Gastrocnemius medialis (tissue), 4 donors: ENCODE data around the gene SHISA8.

Experiments
- CTCF ChIP-seq, 5 experiments: fragments of 450-650 bp in 3 of 5; fragments of 200-600 bp in 2 of 5; sonication (generic) in 2 of 5; IDR thresholded peaks in 4 of 5; conservative IDR thresholded peaks in 1 of 5; 1 replicate in 4 of 5; 2 replicates in 1 of 5; pipeline ENCODE4 v1.5.1; 2016 to 2019; ENCODE audit warnings: antibody characterized with exemption in 5 of 5, mild to moderate bottlenecking in 3 of 5, moderate library complexity in 3 of 5
- POLR2A ChIP-seq, 2 donors: fragments of 450-650 bp; IDR thresholded peaks; one replicate each; pipeline ENCODE4 v1.6.1; 2017; ENCODE audit warnings: antibody characterized with exemption in 2 of 2, mild to moderate bottlenecking in 2 of 2, moderate library complexity in 2 of 2

- TF ChIP-seq CTCF (IDR thresholded peaks at IDR 0.05 in 4 of 5, conservative IDR thresholded peaks at IDR 0.05 in 1 of 5): no peak
- TF ChIP-seq POLR2A (IDR thresholded peaks at IDR 0.05): no peak
These were observed 38.2 kb downstream of the SHISA8 start for GRCh38 chr22:41876675-41877074.
